IPS DF 4.7 (cell line): ENCODE results near the gene EFCAB6.

Source experiments
- DNase-seq: peaks from one replicate; pipeline ENCODE4 v3.0.0-alpha.2; 2013; ENCODE audit warnings: low spot score; ENCODE audit errors: extremely low read depth

Gene EFCAB6

GRCh38 chr22:43488031-43488866, 323.9 kb downstream of the EFCAB6 start:
- no peak for DNase-seq

GRCh38 chr22:43487311-43488030, 324.6 kb downstream of the EFCAB6 start:
- no peak for DNase-seq

DNA sequence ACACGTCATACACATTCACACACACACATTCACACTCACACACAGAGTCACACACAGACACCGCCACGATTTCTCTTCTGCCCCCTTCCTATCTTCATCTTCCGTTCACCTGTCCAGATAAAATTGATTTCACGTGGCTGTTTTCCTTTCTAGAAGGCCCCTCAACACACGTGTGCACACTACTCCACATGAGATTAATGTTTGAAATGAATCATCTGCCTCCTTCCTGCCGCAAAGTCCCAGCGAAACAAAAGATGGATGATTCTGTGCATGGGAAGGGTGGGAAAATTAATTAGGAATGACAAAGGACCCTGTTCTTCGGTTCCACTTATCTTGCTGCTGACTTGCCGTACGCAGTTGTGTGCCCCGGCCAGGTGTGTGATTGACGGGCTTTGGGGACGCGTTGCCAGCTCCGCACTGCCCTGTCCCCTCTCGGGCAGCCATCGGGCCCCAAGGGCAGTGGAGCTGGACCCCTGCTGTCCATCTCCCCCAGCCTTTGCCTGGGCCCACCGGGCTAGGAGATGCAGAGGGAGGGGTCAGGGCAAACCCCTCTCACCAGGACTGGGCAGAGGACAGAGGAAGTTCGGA, 326.5 kb downstream of the EFCAB6 start:
- DNase-seq = no peak

GRCh38 chr22:43484227-43484626, 327.9 kb downstream of the EFCAB6 start:
- no peak for DNase-seq

- no peak for DNase-seq
Measured at GRCh38 chr22:43483669-43484068, 328.4 kb downstream of the EFCAB6 start.

GRCh38 chr22:43483266-43483665, 328.8 kb downstream of the EFCAB6 start:
- no peak for DNase-seq

DNA sequence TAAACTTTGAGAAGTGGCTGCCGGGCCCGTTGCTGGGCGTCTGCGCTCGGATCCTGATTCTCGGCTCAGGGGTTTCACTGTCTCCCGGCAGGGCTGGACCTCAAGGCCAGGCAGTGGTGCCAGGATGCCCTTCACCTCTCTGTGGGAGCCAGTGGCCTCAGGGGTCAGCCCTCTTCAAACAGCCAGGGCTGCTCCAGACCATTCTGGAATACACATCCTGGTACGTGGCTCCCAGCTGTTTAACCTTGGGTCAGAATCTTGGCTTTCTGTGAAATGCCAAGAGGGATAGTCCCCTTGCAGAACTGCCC, 329.8 kb downstream of the EFCAB6 start:
- DNase-seq = no peak

- DNase-seq = no peak
Measured at GRCh38 chr22:43481568-43482317, 330.4 kb downstream of the EFCAB6 start.

GRCh38 chr22:43479962-43480361, 332.1 kb downstream of the EFCAB6 start:
- DNase-seq = no peak

GRCh38 chr22:43479301-43479950, 332.7 kb downstream of the EFCAB6 start:
- no peak for DNase-seq
